ENCODE measurements around the gene SEZ6L. TPM values are rescaled to one million over a fixed set of nuclear protein-coding genes. Genes with fewer than 3 reads are reported as not detected.

Gene SEZ6L
- polyA plus RNA-seq, 1 donor (not counting 4 experiments of a cell fraction or from before 2014, with no cell fraction given), result not detected

DNA sequence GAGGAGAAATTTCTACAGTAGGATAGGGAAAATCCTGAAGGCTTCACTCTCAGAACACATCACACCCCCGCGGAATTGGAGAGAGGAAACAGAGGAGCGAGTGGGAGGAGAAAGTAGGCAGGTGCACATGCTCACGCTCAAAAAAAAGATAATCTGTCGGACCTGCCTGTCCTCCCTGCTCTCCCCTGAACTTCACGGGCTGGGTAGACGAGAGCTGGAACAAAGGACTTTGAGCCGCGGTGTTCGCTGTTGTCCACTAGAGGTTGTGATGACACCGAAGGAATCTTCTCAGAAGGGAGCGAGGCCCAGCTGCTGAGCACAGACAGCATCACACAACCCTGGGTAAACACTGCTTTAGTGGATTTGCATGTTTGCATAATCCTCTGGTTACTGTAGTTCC is 5.0 kb downstream of the SEZ6L start:
- Histone ChIP-seq H3K36me3 (ENCODE audit: control insufficient read depth in 2 of 2, extremely low read depth in 1 of 2, insufficient read depth in 2 of 2, low read length in 2 of 2) (no peaks in the 10 kb centered on the region), H3K4me3 (ENCODE audit: control insufficient read depth in 2 of 3, extremely low read depth in 1 of 3, insufficient read depth in 2 of 3, low read depth in 1 of 3, low read length in 3 of 3) (no peak overlapping the region), H2AFZ (ENCODE audit: control insufficient read depth, low read length) (no peak overlapping the region), H3K27ac (ENCODE audit: control insufficient read depth, insufficient read depth, low read length) (no peak overlapping the region), H4K20me1 (ENCODE audit: control insufficient read depth, extremely low read depth, insufficient read depth, low read length) (no peaks in the 10 kb centered on the region), H3K9me1 (ENCODE audit: control insufficient read depth, extremely low read depth, insufficient read depth, low read length) (no peaks in the 10 kb centered on the region), H3K9me3 (ENCODE audit: control insufficient read depth, low read depth, low read length) (no peaks in the 10 kb centered on the region), H3K4me1 (ENCODE audit: control insufficient read depth, extremely low read depth, insufficient read depth, low read length) (no peaks in the 10 kb centered on the region), H3K27me3 (ENCODE audit: control insufficient read depth, extremely low read depth, insufficient read depth, low read length) (peaks cover 20% of the 10 kb centered on the region), H3K79me2 (ENCODE audit: control insufficient read depth, insufficient read depth, low read length) (no peaks in the 10 kb centered on the region), H3K9ac (ENCODE audit: control insufficient read depth, extremely low read depth, insufficient read depth, low read length) (no peak overlapping the region), H3K4me2 (ENCODE audit: control insufficient read depth, extremely low read depth, insufficient read depth, low read depth, low read length) (no peak overlapping the region)
- no peak for DNase-seq (ENCODE audit: low read depth, low spot score)
- dilution Hi-C loops (cut with MboI; ENCODE audit: extremely low pct_ligation_motif_present, low sequenced_read_pairs), result no loop called here
- TF ChIP-seq, protein P1, sequence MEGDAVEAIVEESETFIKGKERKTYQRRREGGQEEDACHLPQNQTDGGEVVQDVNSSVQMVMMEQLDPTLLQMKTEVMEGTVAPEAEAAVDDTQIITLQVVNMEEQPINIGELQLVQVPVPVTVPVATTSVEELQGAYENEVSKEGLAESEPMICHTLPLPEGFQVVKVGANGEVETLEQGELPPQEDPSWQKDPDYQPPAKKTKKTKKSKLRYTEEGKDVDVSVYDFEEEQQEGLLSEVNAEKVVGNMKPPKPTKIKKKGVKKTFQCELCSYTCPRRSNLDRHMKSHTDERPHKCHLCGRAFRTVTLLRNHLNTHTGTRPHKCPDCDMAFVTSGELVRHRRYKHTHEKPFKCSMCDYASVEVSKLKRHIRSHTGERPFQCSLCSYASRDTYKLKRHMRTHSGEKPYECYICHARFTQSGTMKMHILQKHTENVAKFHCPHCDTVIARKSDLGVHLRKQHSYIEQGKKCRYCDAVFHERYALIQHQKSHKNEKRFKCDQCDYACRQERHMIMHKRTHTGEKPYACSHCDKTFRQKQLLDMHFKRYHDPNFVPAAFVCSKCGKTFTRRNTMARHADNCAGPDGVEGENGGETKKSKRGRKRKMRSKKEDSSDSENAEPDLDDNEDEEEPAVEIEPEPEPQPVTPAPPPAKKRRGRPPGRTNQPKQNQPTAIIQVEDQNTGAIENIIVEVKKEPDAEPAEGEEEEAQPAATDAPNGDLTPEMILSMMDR (optimal IDR thresholded peaks at IDR 0.05 in 1 of 3, IDR thresholded peaks at IDR 0.05 in 1 of 3, conservative IDR thresholded peaks at IDR 0.05 in 1 of 3; ENCODE audit: extremely low read depth in 1 of 3, insufficient read depth in 2 of 3, low read length in 3 of 3), result peak in 2 of 3 experiments; percentile 32 to 42
- TF ChIP-seq EZH2 (IDR thresholded peaks at IDR 0.05; ENCODE audit: low read length), result no peak
- no peak for FAIRE-seq

- Histone ChIP-seq H3K9ac (ENCODE audit: control insufficient read depth, extremely low read depth, insufficient read depth, low read length) (no peak overlapping the region), H4K20me1 (ENCODE audit: control insufficient read depth, extremely low read depth, insufficient read depth, low read length) (no peaks in the 10 kb centered on the region), H3K9me3 (ENCODE audit: control insufficient read depth, low read depth, low read length) (no peaks in the 10 kb centered on the region), H3K79me2 (ENCODE audit: control insufficient read depth, insufficient read depth, low read length) (no peaks in the 10 kb centered on the region), H3K27me3 (ENCODE audit: control insufficient read depth, extremely low read depth, insufficient read depth, low read length) (no peaks in the 10 kb centered on the region), H3K27ac (ENCODE audit: control insufficient read depth, insufficient read depth, low read length) (no peak overlapping the region), H2AFZ (ENCODE audit: control insufficient read depth, low read length) (no peak overlapping the region), H3K4me1 (ENCODE audit: control insufficient read depth, extremely low read depth, insufficient read depth, low read length) (no peaks in the 10 kb centered on the region), H3K36me3 (ENCODE audit: control insufficient read depth in 2 of 2, extremely low read depth in 1 of 2, insufficient read depth in 2 of 2, low read length in 2 of 2) (no peaks in the 10 kb centered on the region), H3K9me1 (ENCODE audit: control insufficient read depth, extremely low read depth, insufficient read depth, low read length) (no peaks in the 10 kb centered on the region), H3K4me2 (ENCODE audit: control insufficient read depth, extremely low read depth, insufficient read depth, low read depth, low read length) (no peak overlapping the region), H3K4me3 (ENCODE audit: control insufficient read depth in 2 of 3, extremely low read depth in 1 of 3, insufficient read depth in 2 of 3, low read depth in 1 of 3, low read length in 3 of 3) (no peak overlapping the region)
- FAIRE-seq, result no peak
- DNase-seq (ENCODE audit: low read depth, low spot score), result no peak
- dilution Hi-C loops (cut with MboI; ENCODE audit: extremely low pct_ligation_motif_present, low sequenced_read_pairs), result no loop called here
- no peak for TF ChIP-seq EZH2 (IDR thresholded peaks at IDR 0.05; ENCODE audit: low read length)
- TF ChIP-seq, protein P1 (optimal IDR thresholded peaks at IDR 0.05 in 1 of 3, IDR thresholded peaks at IDR 0.05 in 1 of 3, conservative IDR thresholded peaks at IDR 0.05 in 1 of 3; ENCODE audit: extremely low read depth in 1 of 3, insufficient read depth in 2 of 3, low read length in 3 of 3), result no peak
Observed at GRCh38 chr22:26182723-26183122, 13.5 kb downstream of the SEZ6L start.
